ENCODE results near the gene ARL1. TPM values are rescaled to one million over a fixed set of nuclear protein-coding genes. Genes with fewer than 3 reads are reported as not detected.
A peak's percentile ranks its signal among the peaks of the same experiment; 100 is the strongest.

Gene ARL1
- total RNA-seq, 2 donors from 2014 or later = 61.1 to 68.9 TPM

DNA sequence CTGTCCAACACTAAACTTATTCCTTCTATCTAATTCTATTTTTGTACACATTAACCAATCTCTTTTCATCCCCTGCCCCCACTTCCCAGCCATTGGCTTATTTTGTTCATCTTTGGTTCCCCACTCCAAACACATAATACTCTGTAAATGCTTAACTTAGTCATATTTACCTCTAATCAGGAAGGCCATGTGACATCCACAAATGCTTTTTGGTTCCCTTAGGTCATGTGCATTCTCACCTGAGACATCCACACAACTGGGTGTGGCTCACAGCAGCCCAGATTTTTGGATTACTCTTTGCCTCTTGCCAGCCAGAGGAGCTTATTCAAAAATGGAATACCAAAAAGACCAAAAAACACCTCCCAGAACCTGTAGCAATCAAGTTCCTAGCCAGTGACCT lies 28.4 kb downstream of the ARL1 start:
- no peak for DNase-seq
- Mint-ChIP-seq H3K4me1 (ENCODE audit: low read depth) (no peaks in the 10 kb centered on the region), H3K4me3 (no peak overlapping the region), H3K36me3 (ENCODE audit: insufficient read depth in 2 of 2) (peaks cover 11 to 32% of the 10 kb centered on the region in 2 donors), H3K27ac (peak overlapping the region; percentile 56), H3K9me3 (no peaks in the 10 kb centered on the region), H3K27me3 (ENCODE audit: low read depth) (no peaks in the 10 kb centered on the region)
- no peak for ATAC-seq (replicated peaks in 1 of 2)

DNA sequence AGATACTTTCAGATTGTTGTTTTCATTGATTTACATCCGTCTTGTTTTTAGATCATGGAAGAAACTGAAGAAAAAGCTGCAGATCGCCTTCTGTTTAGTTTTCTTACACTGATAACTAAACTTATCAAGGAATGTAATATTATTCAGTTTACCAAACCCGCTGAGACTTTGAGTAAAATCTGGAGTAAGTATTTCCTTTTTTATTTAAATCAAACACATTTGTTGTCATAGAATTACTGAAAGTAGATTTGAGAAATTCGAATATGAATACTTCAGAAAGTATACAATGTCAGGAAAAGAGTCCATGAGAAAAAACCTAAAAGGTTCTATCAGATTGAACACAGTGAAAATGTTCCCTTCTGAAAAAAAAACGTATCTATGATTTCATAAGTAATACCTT lies 32.0 kb downstream of the ARL1 start:
- ATAC-seq (replicated peaks in 1 of 2) (peak in 1 of 2 donors; percentile 35), DNase-seq (no peak)
- H3K27ac Mint-ChIP-seq = peak overlapping the region; percentile 73
- peak overlapping the region in 1 of 2 donors; percentile 29 for H3K4me3 Mint-ChIP-seq
- H3K9me3 Mint-ChIP-seq = no peaks in the 10 kb centered on the region
- peaks cover 14 to 22% of the 10 kb centered on the region in 2 donors for H3K36me3 Mint-ChIP-seq (ENCODE audit: insufficient read depth in 2 of 2)
- H3K27me3 Mint-ChIP-seq (ENCODE audit: low read depth) = no peaks in the 10 kb centered on the region
- no peaks in the 10 kb centered on the region for H3K4me1 Mint-ChIP-seq (ENCODE audit: low read depth)

- no peak overlapping the region for H3K27ac Mint-ChIP-seq
- no peak overlapping the region for H3K4me3 Mint-ChIP-seq
- H3K36me3 Mint-ChIP-seq (ENCODE audit: insufficient read depth in 2 of 2) = peaks cover 7 to 19% of the 10 kb centered on the region in 2 donors
These were observed 35.1 kb downstream of the ARL1 start for GRCh38 chr12:101372431-101372830.

DNA sequence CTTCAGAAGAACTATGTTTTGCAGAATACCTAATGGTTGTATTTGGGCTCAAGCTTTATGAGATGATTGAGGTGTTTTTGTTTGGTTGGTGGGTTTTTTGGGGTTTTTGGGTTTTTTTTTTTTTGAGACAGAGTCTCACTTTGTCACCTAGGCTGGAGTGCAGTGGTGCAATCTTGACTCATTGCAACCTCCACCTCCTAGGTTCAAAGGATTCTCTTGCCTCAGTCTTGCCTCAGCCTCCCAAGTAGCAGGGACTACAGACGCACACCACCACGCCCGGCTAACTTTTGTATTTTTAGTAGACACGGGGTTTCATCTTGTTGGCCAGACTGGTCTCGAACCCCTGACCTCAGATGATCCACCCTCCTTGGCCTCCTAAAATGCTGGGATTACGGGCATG lies 39.6 kb downstream of the ARL1 start:
- peaks cover 7 to 25% of the 10 kb centered on the region in 2 donors for H3K36me3 Mint-ChIP-seq (ENCODE audit: insufficient read depth in 2 of 2)

More at GRCh38 chr12:101372431-101372830, 35.1 kb downstream of the ARL1 start:
- DNase-seq = no peak
- ATAC-seq (replicated peaks in 1 of 2) = no peak
- no peaks in the 10 kb centered on the region for H3K27me3 Mint-ChIP-seq (ENCODE audit: low read depth)
- H3K4me1 Mint-ChIP-seq (ENCODE audit: low read depth) = no peaks in the 10 kb centered on the region
- no peaks in the 10 kb centered on the region for H3K9me3 Mint-ChIP-seq

DNA sequence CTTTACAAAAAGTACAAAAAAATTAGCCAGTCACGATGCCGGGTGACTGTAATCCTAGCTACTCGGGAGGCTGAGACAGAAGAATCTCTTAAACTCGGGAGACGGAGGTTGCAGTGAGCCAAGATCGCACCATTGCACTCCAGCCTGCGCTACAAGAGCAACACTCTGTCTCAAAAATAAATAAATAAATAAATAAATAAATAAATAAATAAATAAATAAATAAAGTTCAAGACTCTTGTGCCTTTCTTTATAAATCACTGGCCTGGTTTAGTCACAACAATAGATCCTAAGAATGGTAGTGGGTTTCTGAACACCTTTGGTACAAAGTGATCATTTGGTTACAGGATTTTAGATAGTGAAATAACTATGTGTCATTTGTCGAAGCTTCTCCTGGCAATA lies 46.1 kb downstream of the ARL1 start:
- Mint-ChIP-seq H3K4me1 (ENCODE audit: low read depth) (peaks cover 7% of the 10 kb centered on the region), H3K36me3 (ENCODE audit: insufficient read depth in 2 of 2) (peaks cover 2 to 23% of the 10 kb centered on the region in 2 donors), H3K4me3 (no peak overlapping the region), H3K27me3 (ENCODE audit: low read depth) (no peaks in the 10 kb centered on the region), H3K27ac (no peak overlapping the region), H3K9me3 (no peaks in the 10 kb centered on the region)
- no peak for ATAC-seq (replicated peaks in 1 of 2)
- no peak for DNase-seq

More for the DNA sequence above, 39.6 kb downstream of the ARL1 start:
- H3K27ac Mint-ChIP-seq = no peak overlapping the region
- DNase-seq = peak in 1 of 2 donors; percentile 11
- ATAC-seq (replicated peaks in 1 of 2) = peak; percentile 42 to 54
- H3K27me3 Mint-ChIP-seq (ENCODE audit: low read depth) = no peaks in the 10 kb centered on the region
- no peaks in the 10 kb centered on the region for H3K9me3 Mint-ChIP-seq
- H3K4me3 Mint-ChIP-seq = no peak overlapping the region
- H3K4me1 Mint-ChIP-seq (ENCODE audit: low read depth) = peaks cover 7% of the 10 kb centered on the region

DNA sequence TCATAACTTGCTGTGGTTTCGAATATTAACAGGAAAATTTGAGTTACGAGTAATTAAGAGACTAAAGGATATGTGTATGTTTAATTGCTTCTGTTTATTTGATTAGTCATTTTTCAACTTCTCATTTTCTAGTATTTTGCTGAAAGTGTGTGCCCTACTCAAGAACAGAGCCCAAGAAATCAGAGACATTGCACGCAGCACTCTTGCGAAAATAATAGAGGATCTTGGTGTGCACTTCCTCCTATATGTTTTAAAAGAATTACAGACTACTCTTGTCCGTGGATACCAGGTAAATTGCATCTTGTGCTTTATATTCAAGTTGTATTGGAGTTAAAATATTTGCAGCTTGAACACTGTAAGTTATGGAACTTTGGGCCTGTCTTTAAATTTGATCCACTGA lies 50.8 kb downstream of the ARL1 start:
- no peaks in the 10 kb centered on the region for H3K9me3 Mint-ChIP-seq
- DNase-seq (no peak), ATAC-seq (replicated peaks in 1 of 2) (no peak)
- no peaks in the 10 kb centered on the region for H3K4me1 Mint-ChIP-seq (ENCODE audit: low read depth)
- peaks cover 2 to 17% of the 10 kb centered on the region in 2 donors for H3K36me3 Mint-ChIP-seq (ENCODE audit: insufficient read depth in 2 of 2)
- H3K27me3 Mint-ChIP-seq (ENCODE audit: low read depth) = no peaks in the 10 kb centered on the region
- no peak overlapping the region for H3K27ac Mint-ChIP-seq
- H3K4me3 Mint-ChIP-seq = no peak overlapping the region

GRCh38 chr12:101351682-101352081 lies 55.9 kb downstream of the ARL1 start:
- Mint-ChIP-seq H3K4me1 (ENCODE audit: low read depth) (no peaks in the 10 kb centered on the region), H3K9me3 (peaks cover 0 to 1% of the 10 kb centered on the region in 2 donors), H3K27me3 (ENCODE audit: low read depth) (no peaks in the 10 kb centered on the region), H3K36me3 (ENCODE audit: insufficient read depth in 2 of 2) (peaks cover 4 to 38% of the 10 kb centered on the region in 2 donors), H3K4me3 (no peak overlapping the region), H3K27ac (no peak overlapping the region)
- no peak for ATAC-seq (replicated peaks in 1 of 2)
- no peak for DNase-seq

- no peaks in the 10 kb centered on the region for H3K4me1 Mint-ChIP-seq (ENCODE audit: low read depth)
- H3K27me3 Mint-ChIP-seq (ENCODE audit: low read depth) = no peaks in the 10 kb centered on the region
- ATAC-seq (replicated peaks in 1 of 2) (no peak), DNase-seq (no peak)
- H3K27ac Mint-ChIP-seq = no peak overlapping the region
- peaks cover 4 to 46% of the 10 kb centered on the region in 2 donors for H3K36me3 Mint-ChIP-seq (ENCODE audit: insufficient read depth in 2 of 2)
- no peak overlapping the region for H3K4me3 Mint-ChIP-seq
- H3K9me3 Mint-ChIP-seq = no peaks in the 10 kb centered on the region
These were observed 63.7 kb downstream of the ARL1 start for GRCh38 chr12:101343893-101344292.

Other genes with a start within 250 kb of the ARL1 start
- gene SLC5A8, start 197.5 kb downstream of the ARL1 start, total RNA-seq = not detected
- 10 to 100 TPM; 12.3 to 15.4 TPM for gene UTP20, start 127.7 kb downstream of the ARL1 start, total RNA-seq
- not detected for gene SPIC, start 67.6 kb upstream of the ARL1 start, total RNA-seq
- gene MYBPC1, start 187.2 kb upstream of the ARL1 start, total RNA-seq = not detected